Right cardiac atrium (tissue), 5 donors: ENCODE data around the gene PTGER3. TPM values are rescaled to one million over a fixed set of nuclear protein-coding genes. Genes with fewer than 3 reads are reported as not detected.
"Not testable (repeated sequence)": the region's sequence is repeated elsewhere in the genome, so short reads cannot be mapped to it uniquely, and the experiment has no call there.

Experiments
- ATAC-seq, 2 donors: fragments of 200-7000 bp; cut with Tn5 transposase; one replicate each; pipeline versions ENCODE4 v1.8.0 to v1.9.1; 2020; ENCODE audit warnings: moderate library complexity in 2 of 2, mild to moderate bottlenecking in 1 of 2
- DNase-seq, 3 donors: peaks; one replicate each; pipeline ENCODE4 v3.0.0-alpha.2; 2020
- H3K27ac ChIP-seq: one replicate; pipeline ENCODE4 v1.5.1; 2013; ENCODE audit warnings: mild to moderate bottlenecking, low read length, control low read depth, moderate library complexity
- H3K27me3 ChIP-seq: one replicate; pipeline ENCODE4 v1.6.1; 2013; ENCODE audit not compliant: control insufficient read depth, insufficient read depth
- H3K4me1 ChIP-seq: one replicate; pipeline ENCODE4 v1.6.1; 2013; ENCODE audit warnings: low read length; ENCODE audit not compliant: control insufficient read depth, insufficient read depth
- H3K4me3 ChIP-seq: one replicate; pipeline ENCODE4 v1.5.1; 2013; ENCODE audit warnings: low read length, control low read depth
- H3K9me3 ChIP-seq: one replicate; pipeline ENCODE4 v1.6.1; 2013; ENCODE audit warnings: low read length; ENCODE audit not compliant: control insufficient read depth
- WGBS: extraction: QIAGEN DNeasy Blood & Tissue Kit; methylation state at CpG from one replicate; pipeline ENCODE4 v1.1.7; 2013; 5-methylcytosine and 5-hydroxymethylcytosine counted together
- intact Hi-C, 4 donors: fragments of 100-400 bp; cut with DNase I; formaldehyde crosslinking; loops; one replicate each; pipeline versions ENCODE4 v1.11.0 to v1.14.0; 2022 to 2023
- polyA plus RNA-seq: library from polyadenylated mRNA; stranded (reverse); fragments of 200-250 nt; gene quantifications from one replicate; pipeline ENCODE4 v1.2.3, GENCODE V29; 2013
- total RNA-seq, 4 donors: library from RNA; stranded (reverse); fragmentation: NEBNext Ultra II Directional; extraction: Animal tissue kit (Norgen Biotek cat#: 25700); gene quantifications; one replicate each; pipeline ENCODE4 v1.2.1, GENCODE V29; 2021
- donor health status: healthy with polysubstance abuse.
- donor health status: DM: no; HTN: yes; CAD: no.
- donor health status: DM: no; HTN: no; CAD: no.
- donor health status: DM: no; HTN: yes; CAD: no; lungs with severe emphysema.
- donor health status: DM: yes; HTN: yes; CAD: no.

Gene PTGER3
- total and polyA plus RNA-seq, 5 donors, result 0.45 to 3.8 (median 1.3) TPM

DNA sequence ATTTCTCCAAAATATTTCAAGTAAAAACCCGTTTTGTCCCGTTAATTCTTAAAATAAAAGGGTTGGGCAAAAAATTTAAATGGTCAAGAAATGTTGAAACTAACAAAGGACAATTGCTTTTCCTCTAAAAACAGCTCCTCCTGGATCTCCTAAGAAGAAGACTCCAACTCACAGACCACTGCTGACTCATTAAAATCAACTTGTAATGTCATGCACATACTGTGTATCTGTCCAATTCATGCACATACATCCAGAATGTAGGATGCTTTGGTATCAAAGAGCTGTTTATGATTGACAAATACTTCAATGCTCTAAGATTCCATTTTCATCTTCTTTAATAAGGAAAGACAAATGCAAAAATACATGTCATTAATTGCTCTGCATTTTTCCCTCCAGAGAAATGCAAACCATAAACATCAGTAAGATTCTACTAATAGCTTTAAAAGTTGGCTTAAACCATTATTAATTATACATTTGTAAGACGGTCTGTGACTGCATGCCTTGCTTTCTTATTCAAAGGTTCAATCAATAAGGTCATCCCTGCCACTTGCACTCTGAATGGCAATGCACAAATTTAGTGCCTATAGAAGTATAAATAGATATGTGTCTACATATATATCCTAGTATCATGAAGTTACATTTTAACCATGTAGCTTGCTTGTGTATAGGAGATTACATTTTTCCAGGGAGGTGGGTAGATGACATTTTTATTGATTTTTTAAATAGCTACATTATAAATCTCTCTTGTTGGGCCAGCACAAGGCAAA, 44.7 kb downstream of the PTGER3 start:
- intact Hi-C loops, result no loop called here
- no peak for ATAC-seq

GRCh38 chr1:71001624-71002023, 46.0 kb downstream of the PTGER3 start:
- 35% methylated on average over 2 of the region's 2 CpGs for WGBS
- H3K9me3 ChIP-seq, result no peaks in the 10 kb centered on the region
- H3K27ac ChIP-seq, result no peak overlapping the region
- no peak for DNase-seq
- intact Hi-C loops, result no loop called here
- no peak for ATAC-seq
- no peaks in the 10 kb centered on the region for H3K4me1 ChIP-seq
- no peaks in the 10 kb centered on the region for H3K27me3 ChIP-seq
- H3K4me3 ChIP-seq, result no peak overlapping the region

More for the DNA sequence above, 44.7 kb downstream of the PTGER3 start:
- Histone ChIP-seq H3K4me3 (no peak overlapping the region), H3K4me1 (no peaks in the 10 kb centered on the region), H3K27me3 (no peaks in the 10 kb centered on the region), H3K27ac (no peak overlapping the region), H3K9me3 (no peaks in the 10 kb centered on the region)
- DNase-seq, result no peak
- WGBS, result 79% methylated on average over 3 of the region's 3 CpGs

- H3K4me1 ChIP-seq, result no peaks in the 10 kb centered on the region
- H3K9me3 ChIP-seq, result no peaks in the 10 kb centered on the region
- H3K27ac ChIP-seq, result no peak overlapping the region
- ATAC-seq (no peak), DNase-seq (no peak)
- H3K27me3 ChIP-seq, result no peaks in the 10 kb centered on the region
- WGBS, result 93% methylated on average over 1 of the region's 1 CpG
- intact Hi-C loops, result no loop called here
- no peak overlapping the region for H3K4me3 ChIP-seq
These were observed 49.8 kb downstream of the PTGER3 start for GRCh38 chr1:70997793-70998192.

DNA sequence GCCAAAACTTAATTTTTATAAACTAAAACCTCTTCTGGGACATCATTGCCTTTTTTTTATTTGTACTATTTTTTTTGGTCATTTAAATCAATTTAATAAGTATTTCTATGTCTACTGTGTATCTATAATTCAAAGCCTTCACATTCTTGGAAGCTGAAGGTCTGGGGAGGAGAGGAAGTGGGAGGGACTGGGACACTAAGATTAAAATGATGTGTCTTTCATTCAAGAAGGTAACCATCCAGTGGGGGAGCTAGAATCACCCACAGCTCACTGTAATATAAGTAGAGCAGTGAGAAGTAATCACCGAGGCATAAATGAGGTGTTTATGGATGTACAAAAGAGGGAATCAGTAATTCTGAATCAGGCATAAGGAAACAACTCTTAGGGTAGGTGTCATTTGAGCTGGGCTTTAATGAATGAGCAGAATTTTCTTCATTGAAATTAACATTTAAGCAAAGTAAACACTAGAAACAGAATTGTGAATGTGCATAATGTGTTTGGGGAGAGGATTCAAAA, 52.8 kb downstream of the PTGER3 start:
- intact Hi-C loops, result no loop called here
- DNase-seq (no peak), ATAC-seq (no peak)
- H3K27me3 ChIP-seq, result no peaks in the 10 kb centered on the region
- no peaks in the 10 kb centered on the region for H3K4me1 ChIP-seq
- WGBS, result 88% methylated on average over 1 of the region's 1 CpG
- no peaks in the 10 kb centered on the region for H3K9me3 ChIP-seq
- no peak overlapping the region for H3K27ac ChIP-seq
- no peak overlapping the region for H3K4me3 ChIP-seq

DNA sequence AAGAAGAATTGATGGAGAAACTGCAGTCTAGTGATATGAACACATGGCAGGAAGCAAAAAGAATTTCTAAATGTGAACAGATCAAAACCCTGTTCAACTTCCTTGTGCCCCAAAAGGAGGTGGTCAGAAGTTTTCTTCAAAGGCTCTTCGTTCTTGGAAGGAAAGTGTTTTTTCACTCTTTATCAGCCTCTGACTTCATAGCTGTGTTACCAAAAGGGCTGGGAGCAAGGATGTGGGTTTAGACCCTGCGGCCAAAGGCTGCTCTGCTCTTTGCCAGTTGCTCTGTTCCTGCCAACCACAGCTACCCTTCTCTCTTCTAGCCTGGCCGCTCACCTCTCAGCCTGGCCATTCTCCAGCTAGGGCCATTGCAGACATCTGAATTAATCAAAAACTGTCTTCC, 53.8 kb downstream of the PTGER3 start:
- 75% methylated on average over 3 of the region's 3 CpGs for WGBS
- Histone ChIP-seq H3K27ac (no peak overlapping the region), H3K9me3 (no peaks in the 10 kb centered on the region), H3K27me3 (no peaks in the 10 kb centered on the region), H3K4me3 (no peak overlapping the region), H3K4me1 (no peaks in the 10 kb centered on the region)
- intact Hi-C loops, result no loop called here
- DNase-seq, result no peak
- no peak for ATAC-seq

GRCh38 chr1:70992521-70992920, 55.1 kb downstream of the PTGER3 start:
- H3K4me1 ChIP-seq, result no peaks in the 10 kb centered on the region
- DNase-seq (no peak), ATAC-seq (no peak)
- 88% methylated on average over 2 of the region's 2 CpGs for WGBS
- intact Hi-C loops, result no loop called here
- H3K27me3 ChIP-seq, result no peaks in the 10 kb centered on the region
- no peaks in the 10 kb centered on the region for H3K9me3 ChIP-seq
- H3K4me3 ChIP-seq, result no peak overlapping the region
- no peak overlapping the region for H3K27ac ChIP-seq

GRCh38 chr1:70990469-70991253, 57.0 kb downstream of the PTGER3 start:
- no peak for DNase-seq
- H3K4me3 ChIP-seq, result no peak overlapping the region
- ATAC-seq, result no peak
- H3K4me1 ChIP-seq, result no peaks in the 10 kb centered on the region
- 80% methylated on average over 3 of the region's 3 CpGs for WGBS
- no peak overlapping the region for H3K27ac ChIP-seq
- H3K9me3 ChIP-seq, result no peaks in the 10 kb centered on the region
- intact Hi-C loops, result no loop called here
- H3K27me3 ChIP-seq, result no peaks in the 10 kb centered on the region

DNA sequence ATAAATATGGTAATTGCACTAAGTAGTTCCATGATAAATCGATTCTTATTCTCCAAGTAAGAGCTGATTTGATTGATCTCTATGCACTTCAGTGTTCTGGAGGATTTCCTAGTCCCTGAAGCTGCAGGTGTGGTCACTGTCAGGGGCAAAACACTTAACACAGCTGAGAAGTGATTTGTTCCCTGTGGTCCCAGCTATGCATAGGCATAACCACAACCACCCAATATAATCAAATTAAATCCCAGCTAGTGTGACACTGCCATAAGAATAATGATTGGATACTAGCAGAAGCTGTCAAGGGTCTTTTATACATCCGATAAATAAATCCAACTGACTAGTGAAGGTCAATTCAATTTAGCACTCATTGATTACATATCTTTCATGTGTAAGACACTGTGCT, 60.1 kb downstream of the PTGER3 start:
- Histone ChIP-seq H3K9me3 (no peaks in the 10 kb centered on the region), H3K4me1 (no peaks in the 10 kb centered on the region), H3K27me3 (no peaks in the 10 kb centered on the region), H3K4me3 (no peak overlapping the region), H3K27ac (no peak overlapping the region)
- 83% methylated on average over 2 of the region's 2 CpGs for WGBS
- intact Hi-C loops, result no loop called here
- ATAC-seq (no peak), DNase-seq (no peak)

DNA sequence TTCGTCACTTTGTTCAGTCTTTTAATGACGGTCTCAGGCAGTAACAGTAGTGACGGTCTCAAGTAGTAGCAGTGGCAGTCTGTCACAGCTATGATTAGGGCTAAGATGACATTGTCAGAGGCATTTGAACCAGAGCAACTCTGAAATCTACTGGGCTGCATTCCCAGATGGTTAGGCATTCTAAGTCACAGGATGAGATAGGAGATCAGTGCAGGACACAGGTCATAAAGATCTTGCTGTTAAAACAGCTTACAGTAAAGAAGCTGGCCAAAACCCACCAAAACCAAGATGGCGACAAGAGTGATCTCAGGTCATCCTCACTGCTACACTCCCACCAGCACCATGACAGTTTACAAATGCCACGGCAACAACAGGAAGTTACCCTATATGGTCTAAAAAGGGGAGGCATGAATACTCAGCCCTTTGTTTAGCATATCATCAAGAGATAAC, 61.8 kb downstream of the PTGER3 start:
- H3K4me1 ChIP-seq, intact Hi-C loops, H3K27ac ChIP-seq, H3K9me3 ChIP-seq, DNase-seq, ATAC-seq, H3K27me3 ChIP-seq, H3K4me3 ChIP-seq: not testable (repeated sequence)
- WGBS, result 83% methylated on average over 5 of the region's 5 CpGs

- 91% methylated on average over 2 of the region's 2 CpGs for WGBS
- DNase-seq, H3K4me1 ChIP-seq, ATAC-seq, intact Hi-C loops, H3K9me3 ChIP-seq, H3K4me3 ChIP-seq, H3K27me3 ChIP-seq, H3K27ac ChIP-seq: not testable (repeated sequence)
These were observed 62.3 kb downstream of the PTGER3 start for GRCh38 chr1:70985278-70985677.

- intact Hi-C loops, result no loop called here
- Histone ChIP-seq H3K27ac (no peak overlapping the region), H3K4me1 (no peaks in the 10 kb centered on the region), H3K27me3 (no peaks in the 10 kb centered on the region), H3K9me3 (no peaks in the 10 kb centered on the region), H3K4me3 (no peak overlapping the region)
- 88% methylated on average over 1 of the region's 1 CpG for WGBS
- no peak for DNase-seq
- no peak for ATAC-seq
These were observed 67.3 kb downstream of the PTGER3 start for GRCh38 chr1:70980361-70980760.
